ENCODE measurements around the gene GAS6.

Gene GAS6

DNA sequence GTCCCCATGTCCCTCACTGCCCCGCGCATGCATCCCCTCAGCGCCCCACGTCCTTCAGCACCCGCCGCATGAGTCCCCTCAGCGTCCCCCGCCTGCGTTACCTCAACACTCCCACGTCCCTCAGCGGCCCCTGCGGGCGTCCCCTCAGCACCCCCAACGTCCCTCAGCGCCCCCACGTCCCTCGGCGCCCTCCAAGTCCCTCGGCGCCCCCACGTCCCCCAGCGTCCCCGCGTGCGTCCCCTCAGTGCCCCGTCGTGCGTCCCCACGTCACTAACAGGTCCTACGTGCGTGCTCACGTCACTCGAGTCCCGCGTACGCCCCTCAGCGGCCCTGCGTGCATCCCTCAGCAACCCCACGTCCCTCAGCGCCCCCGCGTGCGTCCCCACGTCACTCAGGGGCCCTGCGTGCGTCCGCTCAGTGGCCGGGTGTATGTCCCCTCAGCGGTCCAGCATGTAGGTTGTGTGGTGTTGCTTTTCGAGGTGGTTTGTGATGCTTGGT lies 19.5 kb upstream of the GAS6 start:
- Histone ChIP-seq H2AFZ (ENCODE audit: low read depth, low read length) (no peak overlapping the region), H3K4me3 (ENCODE audit: low read length) (no peak overlapping the region), H3K9me3 (ENCODE audit: low read length) (no peaks in the 10 kb centered on the region), H3K36me3 (ENCODE audit: insufficient read depth, low read length) (no peaks in the 10 kb centered on the region), H3K4me1 (ENCODE audit: insufficient read depth, low read length) (peaks cover 17% of the 10 kb centered on the region), H3K27me3 (ENCODE audit: insufficient read depth, low read length) (peaks cover 2% of the 10 kb centered on the region)

DNA sequence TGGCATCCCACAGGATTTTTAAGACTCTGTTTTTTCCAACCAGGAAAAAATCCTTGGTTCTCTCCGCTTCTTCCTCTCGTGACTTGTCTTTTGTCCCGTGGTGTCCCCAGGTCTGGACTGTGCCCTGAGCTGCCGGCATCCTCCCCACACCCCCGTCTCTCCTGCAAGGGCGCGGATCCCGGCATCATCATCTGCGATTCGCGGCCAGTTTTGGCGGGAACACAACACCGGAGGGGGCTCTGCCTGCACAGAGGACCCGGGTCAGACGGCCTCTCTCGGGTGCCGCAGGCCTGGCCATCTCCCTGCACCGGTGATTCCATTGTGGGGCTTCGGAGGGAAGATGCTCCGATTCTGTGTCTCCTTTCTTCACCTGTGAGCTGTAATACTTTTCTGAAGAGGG lies 18.8 kb upstream of the GAS6 start:
- Histone ChIP-seq H3K9me3 (ENCODE audit: low read length) (no peaks in the 10 kb centered on the region), H2AFZ (ENCODE audit: low read depth, low read length) (no peak overlapping the region), H3K4me1 (ENCODE audit: insufficient read depth, low read length) (peaks cover 15% of the 10 kb centered on the region), H3K36me3 (ENCODE audit: insufficient read depth, low read length) (no peaks in the 10 kb centered on the region), H3K27me3 (ENCODE audit: insufficient read depth, low read length) (peaks cover 2% of the 10 kb centered on the region), H3K4me3 (ENCODE audit: low read length) (no peak overlapping the region)

DNA sequence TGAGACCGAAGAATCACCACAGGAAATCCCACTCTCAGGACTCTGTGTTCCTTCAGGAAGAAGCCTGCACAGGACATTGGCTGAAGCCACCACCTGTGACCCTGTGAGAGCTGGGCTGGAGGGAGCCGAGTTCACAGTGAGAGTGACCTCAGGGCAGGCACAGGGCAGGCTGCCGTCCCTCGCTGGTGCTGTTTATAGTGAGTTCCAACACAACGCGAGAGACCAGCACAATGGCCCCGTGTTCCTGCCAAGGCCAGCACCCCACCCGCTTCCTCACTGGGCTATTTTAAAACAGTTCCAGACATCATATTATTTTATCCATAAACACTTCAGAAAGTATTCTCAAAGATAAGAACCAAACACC lies 18.4 kb upstream of the GAS6 start:
- Histone ChIP-seq H3K36me3 (ENCODE audit: insufficient read depth, low read length) (no peaks in the 10 kb centered on the region), H3K4me1 (ENCODE audit: insufficient read depth, low read length) (peaks cover 15% of the 10 kb centered on the region), H3K9me3 (ENCODE audit: low read length) (no peaks in the 10 kb centered on the region), H3K27me3 (ENCODE audit: insufficient read depth, low read length) (peaks cover 2% of the 10 kb centered on the region), H3K4me3 (ENCODE audit: low read length) (no peak overlapping the region), H2AFZ (ENCODE audit: low read depth, low read length) (no peak overlapping the region)

DNA sequence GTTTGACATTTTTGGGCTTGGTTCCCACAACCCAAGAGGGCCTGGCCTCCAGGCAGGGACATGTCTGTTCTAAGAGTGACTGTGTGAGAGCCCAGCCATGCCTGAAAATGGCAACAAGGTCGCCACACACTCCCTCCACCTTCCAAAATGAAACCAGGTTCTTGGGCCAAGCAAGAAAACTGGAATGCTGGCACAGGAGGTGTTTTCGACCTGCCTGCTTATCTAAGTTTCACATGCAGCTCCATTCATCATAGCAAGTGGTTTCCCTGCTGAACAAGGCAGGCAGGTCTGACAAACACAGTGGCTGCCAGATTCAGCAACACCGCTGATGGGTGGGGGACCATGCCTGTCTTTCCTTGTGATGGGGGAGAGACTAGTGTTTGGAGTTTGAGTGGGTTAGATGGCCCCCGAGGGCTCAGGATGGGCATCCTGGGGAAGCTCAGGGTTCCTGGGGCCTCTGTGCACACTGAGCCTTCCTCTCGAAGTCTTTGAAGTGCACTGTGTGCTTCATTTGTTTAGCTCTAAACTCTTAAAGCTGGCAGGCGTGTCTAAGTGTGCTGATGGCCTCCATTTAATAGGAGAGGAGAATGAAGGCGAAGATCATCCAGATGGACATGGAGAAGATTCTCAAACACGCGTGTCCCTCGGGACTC lies 17.9 kb upstream of the GAS6 start:
- H3K9me3 ChIP-seq (ENCODE audit: low read length), result no peaks in the 10 kb centered on the region
- peaks cover 15% of the 10 kb centered on the region for H3K4me1 ChIP-seq (ENCODE audit: insufficient read depth, low read length)
- no peak overlapping the region for H3K4me3 ChIP-seq (ENCODE audit: low read length)
- no peak overlapping the region for H2AFZ ChIP-seq (ENCODE audit: low read depth, low read length)
- peaks cover 2% of the 10 kb centered on the region for H3K27me3 ChIP-seq (ENCODE audit: insufficient read depth, low read length)
- H3K36me3 ChIP-seq (ENCODE audit: insufficient read depth, low read length), result no peaks in the 10 kb centered on the region

DNA sequence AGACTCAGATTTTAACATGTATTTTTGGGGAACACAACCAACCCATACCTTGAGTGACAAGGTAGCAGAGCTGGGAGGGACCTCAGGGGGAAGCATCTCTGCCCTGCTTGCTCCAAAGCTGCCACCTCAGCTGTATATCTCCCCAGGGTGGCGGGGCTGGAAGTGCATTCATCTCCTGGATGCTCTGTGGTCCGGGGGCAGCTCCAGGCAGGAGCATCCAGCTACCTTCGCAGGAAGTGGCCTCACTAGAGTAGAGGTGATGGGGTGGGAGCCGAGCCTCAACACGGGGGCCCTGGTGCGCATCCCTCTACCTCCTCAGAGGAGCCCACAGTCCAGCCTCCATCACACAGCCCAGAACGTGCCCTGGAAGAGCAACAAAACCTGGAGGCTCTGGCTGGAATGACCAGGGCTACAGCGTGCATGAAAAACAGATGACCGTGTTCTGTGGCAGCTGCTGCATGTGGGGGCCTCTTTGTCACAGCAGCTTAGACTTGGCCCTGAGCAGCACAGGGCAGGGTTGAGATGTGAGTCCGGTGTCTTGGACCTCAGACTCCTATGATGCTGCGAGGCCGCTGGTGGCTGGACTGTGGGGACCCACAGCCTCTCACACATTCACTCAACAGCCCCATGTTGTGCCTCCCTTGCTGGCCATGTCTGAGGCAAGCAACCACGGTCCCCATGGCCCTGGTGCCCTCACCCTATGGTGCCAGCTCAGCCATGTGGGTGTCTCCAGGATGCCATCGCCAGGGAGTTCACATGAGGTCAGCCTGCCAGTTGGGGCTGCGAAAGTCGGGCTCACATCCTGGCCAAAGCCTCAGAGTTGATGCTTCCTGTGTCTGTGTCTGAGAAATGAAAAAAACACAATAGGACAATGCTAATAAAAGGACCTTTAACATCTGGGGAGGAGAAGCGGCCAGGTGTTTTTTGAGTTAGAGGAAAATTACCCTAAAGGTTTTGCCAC lies 17.1 kb upstream of the GAS6 start:
- peaks cover 15% of the 10 kb centered on the region for H3K4me1 ChIP-seq (ENCODE audit: insufficient read depth, low read length)
- no peaks in the 10 kb centered on the region for H3K36me3 ChIP-seq (ENCODE audit: insufficient read depth, low read length)
- no peak overlapping the region for H3K4me3 ChIP-seq (ENCODE audit: low read length)
- no peaks in the 10 kb centered on the region for H3K27me3 ChIP-seq (ENCODE audit: insufficient read depth, low read length)
- no peak overlapping the region for H2AFZ ChIP-seq (ENCODE audit: low read depth, low read length)
- H3K9me3 ChIP-seq (ENCODE audit: low read length), result no peaks in the 10 kb centered on the region

DNA sequence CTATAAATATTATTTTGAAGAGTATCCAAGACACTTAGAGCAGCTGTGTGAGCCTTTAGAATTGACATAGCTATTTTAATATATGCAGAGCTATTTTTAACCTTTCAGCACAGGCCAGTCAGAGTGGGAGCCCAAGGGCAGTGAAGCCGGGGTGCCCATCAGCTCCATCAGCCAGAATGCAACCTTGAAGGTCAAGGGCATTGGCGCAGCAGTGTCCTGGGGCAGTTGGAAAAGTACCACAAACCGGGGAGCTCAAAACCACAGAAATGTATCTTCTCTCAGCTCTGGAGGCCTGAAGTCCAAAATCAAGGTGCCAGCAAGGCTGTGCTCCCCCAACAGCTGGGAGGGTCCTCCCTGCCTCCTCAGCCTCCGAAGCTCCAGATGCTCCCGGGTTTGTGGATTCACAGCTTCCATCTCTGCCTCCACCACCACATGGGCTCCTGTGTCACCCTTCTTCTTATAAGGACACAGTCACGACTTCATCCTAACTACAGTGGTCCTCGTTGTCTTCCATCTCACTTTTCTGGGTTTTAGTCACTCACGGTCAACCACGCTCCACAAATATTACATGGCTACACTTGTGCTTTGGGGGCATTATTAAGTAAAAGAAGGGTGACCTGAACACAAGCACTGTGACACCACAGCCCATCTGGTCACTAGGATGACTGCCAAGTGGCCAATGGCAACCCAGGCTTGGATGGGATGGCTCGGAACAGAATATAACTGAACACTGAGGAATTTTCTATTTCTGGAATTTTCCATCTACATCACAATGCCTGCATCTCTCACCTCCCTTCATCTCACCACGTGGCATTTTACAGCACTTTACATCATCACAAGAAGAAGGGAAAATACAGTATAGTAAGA lies 15.9 kb upstream of the GAS6 start:
- H3K4me3 ChIP-seq (ENCODE audit: low read length), result no peak overlapping the region
- peaks cover 15% of the 10 kb centered on the region for H3K4me1 ChIP-seq (ENCODE audit: insufficient read depth, low read length)
- H3K36me3 ChIP-seq (ENCODE audit: insufficient read depth, low read length), result no peaks in the 10 kb centered on the region

DNA sequence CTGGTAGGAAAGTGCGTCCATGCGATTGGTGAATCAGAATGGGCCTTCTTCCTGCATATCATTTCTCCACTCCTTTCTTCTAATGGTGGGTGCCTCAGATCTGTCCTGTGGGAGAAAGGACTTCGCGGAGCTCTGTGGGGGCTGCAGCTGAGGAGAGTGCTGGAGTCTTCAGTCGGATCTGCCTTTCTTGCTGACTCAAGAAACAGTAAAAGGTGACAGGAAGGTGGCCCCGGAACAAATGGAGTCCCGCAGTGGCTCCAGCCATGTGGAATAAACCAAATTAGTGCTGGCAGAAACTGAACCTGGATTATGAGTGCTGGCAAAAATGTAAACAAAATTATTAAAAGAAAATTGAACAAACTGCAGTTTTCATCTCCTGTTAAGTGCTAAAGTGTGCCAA lies 15.1 kb upstream of the GAS6 start:
- Histone ChIP-seq H3K9me3 (ENCODE audit: low read length) (peaks cover 1% of the 10 kb centered on the region), H3K4me1 (ENCODE audit: insufficient read depth, low read length) (peaks cover 15% of the 10 kb centered on the region), H3K36me3 (ENCODE audit: insufficient read depth, low read length) (no peaks in the 10 kb centered on the region), H3K27me3 (ENCODE audit: insufficient read depth, low read length) (peaks cover 3% of the 10 kb centered on the region), H3K4me3 (ENCODE audit: low read length) (no peak overlapping the region), H2AFZ (ENCODE audit: low read depth, low read length) (no peak overlapping the region)

More for the DNA sequence above, 15.9 kb upstream of the GAS6 start:
- Histone ChIP-seq H3K9me3 (ENCODE audit: low read length) (no peaks in the 10 kb centered on the region), H2AFZ (ENCODE audit: low read depth, low read length) (no peak overlapping the region), H3K27me3 (ENCODE audit: insufficient read depth, low read length) (peaks cover 3% of the 10 kb centered on the region)

DNA sequence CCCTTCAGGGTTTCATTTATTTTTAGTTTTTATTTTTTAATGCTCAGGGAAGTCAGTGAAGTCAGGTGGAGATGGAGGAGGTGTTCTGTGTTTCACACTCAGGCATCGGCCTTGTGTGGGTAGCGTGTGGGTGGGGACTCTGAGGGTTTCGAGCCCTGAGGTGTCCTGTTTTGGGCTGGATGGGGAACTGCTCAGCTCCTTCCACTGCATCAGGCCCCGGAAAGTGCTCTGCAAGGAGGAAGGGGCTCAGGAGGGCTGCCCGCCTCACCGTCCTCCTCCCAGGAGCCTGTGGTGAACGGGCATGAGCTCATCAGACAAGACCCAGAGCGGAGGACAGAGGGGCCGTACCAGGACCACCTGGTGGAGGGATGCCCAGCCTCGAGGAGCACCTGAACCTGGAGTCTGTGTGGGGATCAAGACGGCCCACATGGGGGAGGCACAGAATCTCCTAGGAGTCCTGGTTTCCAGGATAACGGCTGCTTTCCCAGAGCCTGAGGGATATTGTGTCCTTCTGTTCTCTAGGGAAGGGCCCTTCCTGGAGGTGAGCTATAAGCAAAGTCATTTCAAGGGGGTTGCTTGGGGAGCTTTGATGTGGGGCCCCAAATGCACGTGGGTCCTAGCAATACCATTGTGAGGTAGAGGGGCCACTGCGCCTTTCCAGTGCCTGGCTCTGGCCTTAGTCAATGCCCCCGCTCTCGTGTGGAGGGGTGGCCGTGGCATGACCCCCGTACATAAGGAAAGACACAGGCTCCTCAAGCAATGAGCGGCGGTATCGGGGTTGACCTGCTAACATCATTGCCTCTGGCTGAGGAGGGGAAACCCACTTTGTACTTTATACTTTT lies 13.5 kb upstream of the GAS6 start:
- peaks cover 1% of the 10 kb centered on the region for H3K9me3 ChIP-seq (ENCODE audit: low read length)
- H3K4me1 ChIP-seq (ENCODE audit: insufficient read depth, low read length), result peaks cover 15% of the 10 kb centered on the region
- H3K27me3 ChIP-seq (ENCODE audit: insufficient read depth, low read length), result peaks cover 3% of the 10 kb centered on the region
- H2AFZ ChIP-seq (ENCODE audit: low read depth, low read length), result no peak overlapping the region
- H3K4me3 ChIP-seq (ENCODE audit: low read length), result no peak overlapping the region
- no peaks in the 10 kb centered on the region for H3K36me3 ChIP-seq (ENCODE audit: insufficient read depth, low read length)

DNA sequence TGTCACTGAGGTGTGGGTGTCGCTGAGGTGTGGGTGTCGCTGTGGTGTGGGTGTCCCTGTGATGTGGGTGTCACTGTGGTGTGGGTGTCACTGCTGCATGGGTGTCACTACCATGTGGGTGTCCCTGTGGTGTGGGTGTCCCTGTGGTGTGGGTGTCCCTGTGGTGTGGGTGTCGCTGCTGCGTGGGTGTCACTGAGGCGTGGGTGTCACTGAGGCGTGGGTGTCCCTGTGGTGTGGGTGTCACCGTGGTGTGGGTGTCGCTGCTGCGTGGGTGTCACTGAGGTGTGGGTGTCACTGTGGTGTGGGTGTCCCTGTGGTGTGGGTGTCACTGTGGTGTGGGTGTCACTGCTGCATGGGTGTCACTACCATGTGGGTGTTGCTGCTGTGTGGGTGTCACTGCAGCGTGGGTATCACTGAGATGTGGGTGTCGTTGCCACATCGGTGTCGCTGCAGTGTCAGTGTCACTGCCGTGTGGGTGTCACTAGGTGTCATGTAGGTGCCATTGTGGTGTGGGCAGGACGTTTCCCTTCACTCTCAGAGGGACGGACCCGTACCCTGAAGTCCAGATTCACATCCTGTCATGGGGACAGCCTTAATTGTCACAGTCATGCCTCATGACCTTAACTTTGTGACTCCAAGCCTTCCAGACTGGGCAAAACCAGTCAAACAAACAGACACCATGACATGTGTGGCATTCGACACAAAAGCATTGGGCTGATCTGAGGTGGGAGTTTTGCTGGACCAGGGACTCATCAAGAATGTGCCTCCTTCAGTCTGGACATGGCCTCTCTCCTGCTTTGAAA lies 12.7 kb upstream of the GAS6 start:
- no peak overlapping the region for H2AFZ ChIP-seq (ENCODE audit: low read depth, low read length)
- peaks cover 1% of the 10 kb centered on the region for H3K9me3 ChIP-seq (ENCODE audit: low read length)
- H3K36me3 ChIP-seq (ENCODE audit: insufficient read depth, low read length), result no peaks in the 10 kb centered on the region
- no peak overlapping the region for H3K4me3 ChIP-seq (ENCODE audit: low read length)
- H3K27me3 ChIP-seq (ENCODE audit: insufficient read depth, low read length), result peaks cover 3% of the 10 kb centered on the region
- H3K4me1 ChIP-seq (ENCODE audit: insufficient read depth, low read length), result peaks cover 15% of the 10 kb centered on the region

DNA sequence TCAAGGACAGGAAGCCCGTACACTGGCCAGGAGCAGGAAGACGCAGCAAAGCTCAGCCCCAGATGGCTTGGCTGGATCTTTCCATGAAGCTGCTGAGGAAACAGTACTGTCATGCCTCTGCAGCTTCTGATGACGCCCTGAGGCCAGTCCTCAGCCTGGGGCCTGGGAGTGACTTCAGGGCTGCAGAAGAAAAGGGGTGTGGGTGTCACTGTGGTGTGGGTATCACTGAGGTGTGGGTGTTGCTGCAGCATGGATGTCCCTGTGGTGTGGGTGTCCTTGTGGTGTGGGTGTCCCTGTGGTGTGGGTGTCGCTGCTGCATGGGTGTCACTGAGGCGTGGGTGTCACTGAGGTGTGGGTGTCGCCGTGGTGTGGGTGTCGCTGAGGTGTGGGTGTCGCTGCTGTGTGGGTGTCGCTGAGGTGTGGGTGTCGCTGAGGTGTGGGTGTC lies 12.0 kb upstream of the GAS6 start:
- H3K4me1 ChIP-seq (ENCODE audit: insufficient read depth, low read length), result peaks cover 15% of the 10 kb centered on the region
- no peak overlapping the region for H2AFZ ChIP-seq (ENCODE audit: low read depth, low read length)
- H3K27me3 ChIP-seq (ENCODE audit: insufficient read depth, low read length), result peaks cover 3% of the 10 kb centered on the region
- no peaks in the 10 kb centered on the region for H3K36me3 ChIP-seq (ENCODE audit: insufficient read depth, low read length)
- peaks cover 1% of the 10 kb centered on the region for H3K9me3 ChIP-seq (ENCODE audit: low read length)
- no peak overlapping the region for H3K4me3 ChIP-seq (ENCODE audit: low read length)

DNA sequence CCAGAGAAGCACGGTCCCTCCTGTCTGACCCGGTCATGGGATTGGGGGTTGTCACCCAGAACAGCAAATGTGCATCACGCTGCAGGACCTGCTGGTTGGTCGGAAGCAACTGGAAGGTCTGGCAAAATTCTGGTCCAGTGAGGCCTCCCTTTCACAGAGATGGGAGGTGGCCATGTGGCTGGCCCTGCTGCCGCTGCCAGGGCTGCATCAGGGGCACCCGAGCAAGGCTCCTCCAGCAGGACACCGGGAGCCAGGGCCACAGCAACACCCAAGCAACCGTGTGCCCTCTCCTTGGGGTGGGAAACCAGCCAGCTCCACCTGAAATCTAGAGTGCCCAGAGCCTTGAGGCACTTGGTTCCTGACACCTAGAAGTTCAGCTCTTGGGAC lies 11.5 kb upstream of the GAS6 start:
- Histone ChIP-seq H3K4me1 (ENCODE audit: insufficient read depth, low read length) (peaks cover 15% of the 10 kb centered on the region), H3K27me3 (ENCODE audit: insufficient read depth, low read length) (peaks cover 3% of the 10 kb centered on the region), H2AFZ (ENCODE audit: low read depth, low read length) (no peak overlapping the region), H3K36me3 (ENCODE audit: insufficient read depth, low read length) (no peaks in the 10 kb centered on the region), H3K9me3 (ENCODE audit: low read length) (peaks cover 1% of the 10 kb centered on the region), H3K4me3 (ENCODE audit: low read length) (no peak overlapping the region)
